HEK293 (cell line): ENCODE data around the gene ELF3.

Experiments
- GLIS1 ChIP-seq: fragments of 450-650 bp; formaldehyde crosslinking; IDR thresholded peaks from 2 replicates; pipeline ENCODE4 v1.5.1; 2016; ENCODE audit warnings: missing biosample characterization, missing genetic modification characterization
- IKZF3 ChIP-seq: fragments of 450-650 bp; IDR thresholded peaks from 2 replicates; pipeline ENCODE4 v1.5.0; 2018; ENCODE audit warnings: missing biosample characterization, mild to moderate bottlenecking, missing genetic modification characterization, moderate library complexity
- ZFP37 ChIP-seq: fragments of 450-650 bp; formaldehyde crosslinking; IDR thresholded peaks from 2 replicates; pipeline ENCODE4 v1.5.1; 2016; ENCODE audit warnings: missing biosample characterization, missing genetic modification characterization
- ZNF138 ChIP-seq: fragments of 450-650 bp; formaldehyde crosslinking; IDR thresholded peaks from 2 replicates; pipeline ENCODE4 v1.5.1; 2016; ENCODE audit warnings: missing biosample characterization, missing genetic modification characterization, borderline replicate concordance
- ZNF24 ChIP-seq: fragments of 450-650 bp; formaldehyde crosslinking; IDR thresholded peaks from 2 replicates; pipeline ENCODE4 v1.5.1; 2016; ENCODE audit warnings: missing biosample characterization, missing genetic modification characterization
- ZNF571 ChIP-seq: fragments of 450-650 bp; formaldehyde crosslinking; IDR thresholded peaks from 2 replicates; pipeline ENCODE4 v1.5.0; 2017; ENCODE audit warnings: missing biosample characterization, missing genetic modification characterization
- ZNF707 ChIP-seq: fragments of 450-650 bp; formaldehyde crosslinking; IDR thresholded peaks from 2 replicates; pipeline ENCODE4 v1.5.1; 2016; ENCODE audit warnings: missing biosample characterization, missing genetic modification characterization
- ZNF791 ChIP-seq: fragments of 450-650 bp; formaldehyde crosslinking; IDR thresholded peaks from 2 replicates; pipeline ENCODE4 v1.5.1; 2016; ENCODE audit warnings: missing biosample characterization, missing genetic modification characterization
- TF ChIP-seq, protein P1 (sequence below): sonication (generic); formaldehyde crosslinking; IDR thresholded peaks from 2 replicates; pipeline ENCODE4 v1.8.1; 2022; ENCODE audit warnings: mild to moderate bottlenecking, moderate library complexity, missing genetic modification reagents
- TF ChIP-seq, protein P2 (sequence below): fragments of 450-650 bp; formaldehyde crosslinking; IDR thresholded peaks from 2 replicates; pipeline ENCODE4 v1.5.1; 2016; ENCODE audit warnings: missing biosample characterization, missing genetic modification characterization
- TF ChIP-seq, protein P3 (sequence below): fragments of 450-650 bp; formaldehyde crosslinking; IDR thresholded peaks from 2 replicates; pipeline ENCODE4 v1.5.1; 2016; ENCODE audit warnings: missing biosample characterization, missing genetic modification characterization
- TF ChIP-seq, protein P4 (sequence below): fragments of 450-650 bp; formaldehyde crosslinking; IDR thresholded peaks from 2 replicates; pipeline ENCODE4 v1.5.1; 2017; ENCODE audit warnings: missing biosample characterization, missing genetic modification characterization
- TF ChIP-seq, protein P5 (sequence below): fragments of 450-650 bp; formaldehyde crosslinking; IDR thresholded peaks from 2 replicates; pipeline ENCODE4 v1.5.1; 2016; ENCODE audit warnings: missing biosample characterization, missing genetic modification characterization

DNA sequence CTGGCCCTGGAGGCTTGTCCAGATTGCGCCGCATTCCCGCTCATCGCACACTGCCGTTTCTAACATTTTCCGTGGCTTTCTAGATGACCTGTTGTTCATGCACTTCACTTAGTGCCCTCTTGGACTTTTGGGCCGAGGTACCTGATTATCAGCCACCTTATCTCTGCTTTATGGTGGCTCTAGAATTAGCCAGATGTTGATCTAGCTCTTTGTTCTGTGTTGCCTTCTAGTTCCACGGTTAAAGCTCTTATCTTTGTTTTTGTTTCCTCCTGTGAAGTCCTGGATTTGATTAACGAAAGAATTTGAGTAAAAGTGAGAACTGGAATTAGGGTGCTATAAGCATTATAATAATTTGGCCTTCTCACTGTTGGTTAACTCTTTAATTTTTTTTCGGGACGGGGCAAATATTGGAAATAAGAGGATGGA lies 27.0 kb upstream of the ELF3 start:
- TF ChIP-seq, protein P1, sequence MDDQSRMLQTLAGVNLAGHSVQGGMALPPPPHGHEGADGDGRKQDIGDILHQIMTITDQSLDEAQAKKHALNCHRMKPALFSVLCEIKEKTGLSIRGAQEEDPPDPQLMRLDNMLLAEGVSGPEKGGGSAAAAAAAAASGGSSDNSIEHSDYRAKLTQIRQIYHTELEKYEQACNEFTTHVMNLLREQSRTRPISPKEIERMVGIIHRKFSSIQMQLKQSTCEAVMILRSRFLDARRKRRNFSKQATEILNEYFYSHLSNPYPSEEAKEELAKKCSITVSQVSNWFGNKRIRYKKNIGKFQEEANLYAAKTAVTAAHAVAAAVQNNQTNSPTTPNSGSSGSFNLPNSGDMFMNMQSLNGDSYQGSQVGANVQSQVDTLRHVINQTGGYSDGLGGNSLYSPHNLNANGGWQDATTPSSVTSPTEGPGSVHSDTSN, result no peak
- TF ChIP-seq, protein P2, sequence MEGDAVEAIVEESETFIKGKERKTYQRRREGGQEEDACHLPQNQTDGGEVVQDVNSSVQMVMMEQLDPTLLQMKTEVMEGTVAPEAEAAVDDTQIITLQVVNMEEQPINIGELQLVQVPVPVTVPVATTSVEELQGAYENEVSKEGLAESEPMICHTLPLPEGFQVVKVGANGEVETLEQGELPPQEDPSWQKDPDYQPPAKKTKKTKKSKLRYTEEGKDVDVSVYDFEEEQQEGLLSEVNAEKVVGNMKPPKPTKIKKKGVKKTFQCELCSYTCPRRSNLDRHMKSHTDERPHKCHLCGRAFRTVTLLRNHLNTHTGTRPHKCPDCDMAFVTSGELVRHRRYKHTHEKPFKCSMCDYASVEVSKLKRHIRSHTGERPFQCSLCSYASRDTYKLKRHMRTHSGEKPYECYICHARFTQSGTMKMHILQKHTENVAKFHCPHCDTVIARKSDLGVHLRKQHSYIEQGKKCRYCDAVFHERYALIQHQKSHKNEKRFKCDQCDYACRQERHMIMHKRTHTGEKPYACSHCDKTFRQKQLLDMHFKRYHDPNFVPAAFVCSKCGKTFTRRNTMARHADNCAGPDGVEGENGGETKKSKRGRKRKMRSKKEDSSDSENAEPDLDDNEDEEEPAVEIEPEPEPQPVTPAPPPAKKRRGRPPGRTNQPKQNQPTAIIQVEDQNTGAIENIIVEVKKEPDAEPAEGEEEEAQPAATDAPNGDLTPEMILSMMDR (tag by site-specific recombination), result no peak; the same call in 1 of the 2 replicates
- TF ChIP-seq ZFP37 (tag by site-specific recombination) (no peak; the same call in 1 of the 2 replicates), ZNF791 (tag by site-specific recombination) (no peak), ZNF571 (no peak), ZNF138 (tag by site-specific recombination) (no peak), IKZF3 (no peak), GLIS1 (tag by site-specific recombination) (no peak), ZNF24 (tag by site-specific recombination) (no peak), ZNF707 (tag by site-specific recombination) (no peak)
- TF ChIP-seq, protein P3, sequence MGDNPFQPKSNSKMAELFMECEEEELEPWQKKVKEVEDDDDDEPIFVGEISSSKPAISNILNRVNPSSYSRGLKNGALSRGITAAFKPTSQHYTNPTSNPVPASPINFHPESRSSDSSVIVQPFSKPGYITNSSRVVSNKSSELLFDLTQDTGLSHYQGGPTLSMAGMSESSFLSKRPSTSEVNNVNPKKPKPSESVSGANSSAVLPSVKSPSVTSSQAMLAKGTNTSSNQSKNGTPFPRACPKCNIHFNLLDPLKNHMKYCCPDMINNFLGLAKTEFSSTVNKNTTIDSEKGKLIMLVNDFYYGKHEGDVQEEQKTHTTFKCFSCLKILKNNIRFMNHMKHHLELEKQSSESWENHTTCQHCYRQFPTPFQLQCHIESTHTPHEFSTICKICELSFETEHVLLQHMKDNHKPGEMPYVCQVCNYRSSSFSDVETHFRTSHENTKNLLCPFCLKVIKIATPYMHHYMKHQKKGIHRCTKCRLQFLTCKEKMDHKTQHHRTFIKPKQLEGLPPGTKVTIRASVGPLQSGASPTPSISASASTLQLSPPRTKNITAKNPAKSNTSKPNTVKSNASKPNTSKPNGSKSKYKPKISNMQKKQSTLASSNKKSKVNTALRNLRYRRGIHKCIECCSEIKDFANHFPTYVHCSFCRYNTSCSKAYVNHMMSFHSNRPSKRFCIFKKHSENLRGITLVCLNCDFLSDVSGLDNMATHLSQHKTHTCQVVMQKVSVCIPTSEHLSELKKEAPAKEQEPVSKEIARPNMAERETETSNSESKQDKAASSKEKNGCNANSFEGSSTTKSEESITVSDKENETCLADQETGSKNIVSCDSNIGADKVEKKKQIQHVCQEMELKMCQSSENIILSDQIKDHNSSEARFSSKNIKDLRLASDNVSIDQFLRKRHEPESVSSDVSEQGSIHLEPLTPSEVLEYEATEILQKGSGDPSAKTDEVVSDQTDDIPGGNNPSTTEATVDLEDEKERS, result no peak
- TF ChIP-seq, protein P4, sequence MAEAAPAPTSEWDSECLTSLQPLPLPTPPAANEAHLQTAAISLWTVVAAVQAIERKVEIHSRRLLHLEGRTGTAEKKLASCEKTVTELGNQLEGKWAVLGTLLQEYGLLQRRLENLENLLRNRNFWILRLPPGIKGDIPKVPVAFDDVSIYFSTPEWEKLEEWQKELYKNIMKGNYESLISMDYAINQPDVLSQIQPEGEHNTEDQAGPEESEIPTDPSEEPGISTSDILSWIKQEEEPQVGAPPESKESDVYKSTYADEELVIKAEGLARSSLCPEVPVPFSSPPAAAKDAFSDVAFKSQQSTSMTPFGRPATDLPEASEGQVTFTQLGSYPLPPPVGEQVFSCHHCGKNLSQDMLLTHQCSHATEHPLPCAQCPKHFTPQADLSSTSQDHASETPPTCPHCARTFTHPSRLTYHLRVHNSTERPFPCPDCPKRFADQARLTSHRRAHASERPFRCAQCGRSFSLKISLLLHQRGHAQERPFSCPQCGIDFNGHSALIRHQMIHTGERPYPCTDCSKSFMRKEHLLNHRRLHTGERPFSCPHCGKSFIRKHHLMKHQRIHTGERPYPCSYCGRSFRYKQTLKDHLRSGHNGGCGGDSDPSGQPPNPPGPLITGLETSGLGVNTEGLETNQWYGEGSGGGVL (tag by site-specific recombination), result no peak
- TF ChIP-seq, protein P5, sequence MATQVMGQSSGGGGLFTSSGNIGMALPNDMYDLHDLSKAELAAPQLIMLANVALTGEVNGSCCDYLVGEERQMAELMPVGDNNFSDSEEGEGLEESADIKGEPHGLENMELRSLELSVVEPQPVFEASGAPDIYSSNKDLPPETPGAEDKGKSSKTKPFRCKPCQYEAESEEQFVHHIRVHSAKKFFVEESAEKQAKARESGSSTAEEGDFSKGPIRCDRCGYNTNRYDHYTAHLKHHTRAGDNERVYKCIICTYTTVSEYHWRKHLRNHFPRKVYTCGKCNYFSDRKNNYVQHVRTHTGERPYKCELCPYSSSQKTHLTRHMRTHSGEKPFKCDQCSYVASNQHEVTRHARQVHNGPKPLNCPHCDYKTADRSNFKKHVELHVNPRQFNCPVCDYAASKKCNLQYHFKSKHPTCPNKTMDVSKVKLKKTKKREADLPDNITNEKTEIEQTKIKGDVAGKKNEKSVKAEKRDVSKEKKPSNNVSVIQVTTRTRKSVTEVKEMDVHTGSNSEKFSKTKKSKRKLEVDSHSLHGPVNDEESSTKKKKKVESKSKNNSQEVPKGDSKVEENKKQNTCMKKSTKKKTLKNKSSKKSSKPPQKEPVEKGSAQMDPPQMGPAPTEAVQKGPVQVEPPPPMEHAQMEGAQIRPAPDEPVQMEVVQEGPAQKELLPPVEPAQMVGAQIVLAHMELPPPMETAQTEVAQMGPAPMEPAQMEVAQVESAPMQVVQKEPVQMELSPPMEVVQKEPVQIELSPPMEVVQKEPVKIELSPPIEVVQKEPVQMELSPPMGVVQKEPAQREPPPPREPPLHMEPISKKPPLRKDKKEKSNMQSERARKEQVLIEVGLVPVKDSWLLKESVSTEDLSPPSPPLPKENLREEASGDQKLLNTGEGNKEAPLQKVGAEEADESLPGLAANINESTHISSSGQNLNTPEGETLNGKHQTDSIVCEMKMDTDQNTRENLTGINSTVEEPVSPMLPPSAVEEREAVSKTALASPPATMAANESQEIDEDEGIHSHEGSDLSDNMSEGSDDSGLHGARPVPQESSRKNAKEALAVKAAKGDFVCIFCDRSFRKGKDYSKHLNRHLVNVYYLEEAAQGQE, result no peak; the same call in 1 of the 2 replicates
